ENCODE measurements around the gene UCHL3.
"Not testable (repeated sequence)": the region's sequence is repeated elsewhere in the genome, so short reads cannot be mapped to it uniquely, and the experiment has no call there.

Gene UCHL3

DNA sequence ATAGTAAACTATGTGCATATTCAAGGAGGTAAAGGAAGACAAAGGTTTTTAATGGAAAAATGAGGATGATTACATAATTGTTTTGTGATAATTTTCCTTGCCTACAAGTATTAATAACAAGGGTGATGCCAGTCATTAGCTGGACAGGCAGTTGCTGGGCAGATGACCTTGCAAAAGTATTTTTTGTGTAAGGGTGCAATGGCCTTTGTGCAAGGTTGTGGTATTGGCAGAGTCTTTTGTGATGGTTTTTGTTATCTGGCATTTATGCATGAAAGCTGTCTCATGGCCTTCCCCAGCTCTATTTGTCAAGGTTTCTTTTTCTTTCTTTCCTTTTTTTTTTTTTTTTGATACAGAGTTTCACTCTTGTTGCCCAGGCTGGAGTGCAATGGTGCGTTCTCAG is 7.6 kb upstream of the UCHL3 start:
- H3K27me3 ChIP-seq: no peaks in the 10 kb centered on the region
- H3K4me1 ChIP-seq: peaks cover 0 to 3% (median 1%) of the 10 kb centered on the region in 4 donors
- no peak overlapping the region for H3K4me3 ChIP-seq
- intact Hi-C loops (cut with DNase I; ENCODE audit: low total_unique reads): no loop called here
- no peak overlapping the region for H3K27ac ChIP-seq
- no peaks in the 10 kb centered on the region for H3K9me3 ChIP-seq
- TF ChIP-seq, protein P1, sequence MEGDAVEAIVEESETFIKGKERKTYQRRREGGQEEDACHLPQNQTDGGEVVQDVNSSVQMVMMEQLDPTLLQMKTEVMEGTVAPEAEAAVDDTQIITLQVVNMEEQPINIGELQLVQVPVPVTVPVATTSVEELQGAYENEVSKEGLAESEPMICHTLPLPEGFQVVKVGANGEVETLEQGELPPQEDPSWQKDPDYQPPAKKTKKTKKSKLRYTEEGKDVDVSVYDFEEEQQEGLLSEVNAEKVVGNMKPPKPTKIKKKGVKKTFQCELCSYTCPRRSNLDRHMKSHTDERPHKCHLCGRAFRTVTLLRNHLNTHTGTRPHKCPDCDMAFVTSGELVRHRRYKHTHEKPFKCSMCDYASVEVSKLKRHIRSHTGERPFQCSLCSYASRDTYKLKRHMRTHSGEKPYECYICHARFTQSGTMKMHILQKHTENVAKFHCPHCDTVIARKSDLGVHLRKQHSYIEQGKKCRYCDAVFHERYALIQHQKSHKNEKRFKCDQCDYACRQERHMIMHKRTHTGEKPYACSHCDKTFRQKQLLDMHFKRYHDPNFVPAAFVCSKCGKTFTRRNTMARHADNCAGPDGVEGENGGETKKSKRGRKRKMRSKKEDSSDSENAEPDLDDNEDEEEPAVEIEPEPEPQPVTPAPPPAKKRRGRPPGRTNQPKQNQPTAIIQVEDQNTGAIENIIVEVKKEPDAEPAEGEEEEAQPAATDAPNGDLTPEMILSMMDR (IDR thresholded peaks at IDR 0.05): no peak
- no peak for DNase-seq
- H3K36me3 ChIP-seq: no peaks in the 10 kb centered on the region

DNA sequence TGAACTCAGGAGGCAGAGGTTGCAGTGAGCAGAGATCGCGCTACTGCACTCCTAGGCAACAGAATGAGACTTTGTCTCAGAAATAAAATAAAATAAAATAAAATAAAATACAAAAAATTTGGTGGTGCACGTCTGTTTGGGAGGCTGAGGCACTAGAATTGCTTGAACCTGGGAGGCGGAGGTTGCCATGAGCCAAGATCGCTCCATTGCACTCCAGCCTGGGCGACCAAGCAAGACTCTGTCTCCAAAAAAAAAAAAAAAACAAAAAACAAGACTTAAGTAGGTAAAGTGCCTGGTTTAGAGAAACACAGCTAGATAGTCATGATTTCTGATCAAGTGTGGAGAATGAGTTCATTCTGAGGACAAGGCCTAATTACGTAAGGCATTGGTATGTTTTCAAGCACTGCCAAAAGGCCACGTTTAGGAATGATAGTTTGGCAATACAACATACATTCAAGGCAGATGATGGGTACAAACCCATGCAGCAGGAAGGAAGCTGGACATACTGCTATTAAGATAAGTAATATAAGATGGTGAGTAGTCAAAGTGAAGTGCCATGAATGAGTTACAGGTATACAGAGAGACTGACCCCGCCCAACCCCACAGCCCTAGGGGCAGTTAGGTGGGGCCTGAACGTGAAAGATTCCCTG is 4.8 kb upstream of the UCHL3 start:
- no peak for DNase-seq
- intact Hi-C loops (cut with DNase I; ENCODE audit: low total_unique reads): loop anchor here (5.0 kb wide), 1 partner anchor 173 kb away; no protein-coding TSS in a partner anchor

DNA sequence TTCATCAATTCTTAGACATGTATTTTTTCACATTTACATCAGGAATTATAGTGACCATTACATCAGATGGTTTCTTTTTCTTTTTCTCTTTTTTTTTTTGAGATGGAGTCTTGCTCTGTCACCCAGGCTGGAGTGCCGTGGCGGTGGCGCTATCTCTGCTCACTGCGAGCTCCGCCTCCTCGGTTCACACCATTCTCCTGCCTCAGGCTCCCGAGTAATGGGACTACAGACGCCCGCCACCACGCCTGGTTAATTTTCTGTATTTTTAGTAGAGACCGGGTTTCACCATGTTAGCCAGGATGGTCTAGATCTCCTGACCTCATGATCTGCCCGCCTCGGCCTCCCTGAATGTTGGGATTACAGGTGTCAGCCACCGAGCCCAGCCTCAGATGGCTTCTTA is 4.2 kb upstream of the UCHL3 start:
- not testable (repeated sequence) for H3K36me3 ChIP-seq, H3K4me1 ChIP-seq, H3K27ac ChIP-seq, DNase-seq, H3K4me3 ChIP-seq, H3K27me3 ChIP-seq, H3K9me3 ChIP-seq
- intact Hi-C loops (cut with DNase I; ENCODE audit: low total_unique reads): loop anchor here (5.0 kb wide), 1 partner anchor 173 kb away; no protein-coding TSS in a partner anchor

More for the DNA sequence above, 4.8 kb upstream of the UCHL3 start:
- no peaks in the 10 kb centered on the region for H3K27me3 ChIP-seq
- H3K36me3 ChIP-seq: no peaks in the 10 kb centered on the region
- peaks cover 0 to 5% (median 3%) of the 10 kb centered on the region in 4 donors for H3K4me1 ChIP-seq
- no peak overlapping the region for H3K4me3 ChIP-seq
- H3K9me3 ChIP-seq: no peaks in the 10 kb centered on the region
- TF ChIP-seq, protein P1 (IDR thresholded peaks at IDR 0.05): no peak
- H3K27ac ChIP-seq: no peak overlapping the region

DNA sequence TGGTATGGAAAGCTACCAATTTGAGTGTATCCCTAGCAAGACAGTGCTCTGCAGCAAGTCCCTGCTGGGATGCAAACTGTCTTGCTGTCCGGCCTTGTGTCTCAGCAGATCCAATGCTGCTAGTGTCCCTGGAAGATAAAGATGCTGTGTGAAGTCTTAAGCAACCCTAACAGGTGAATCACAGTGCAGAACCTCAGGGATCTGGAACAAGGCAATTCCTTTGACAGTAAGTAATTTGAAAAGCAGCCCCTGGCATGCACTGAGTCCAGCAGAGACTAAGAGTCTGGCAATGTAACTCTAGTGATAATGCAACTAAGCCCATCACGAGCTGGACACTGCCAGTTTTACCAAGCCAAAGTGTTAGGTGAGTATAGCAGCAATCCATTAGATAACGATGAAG is 1.7 kb upstream of the UCHL3 start:
- H3K4me3 ChIP-seq: no peak overlapping the region
- DNase-seq: no peak
- intact Hi-C loops (cut with DNase I; ENCODE audit: low total_unique reads): loop anchor here (5.0 kb wide), 1 partner anchor 176 kb away; no protein-coding TSS in a partner anchor

DNA sequence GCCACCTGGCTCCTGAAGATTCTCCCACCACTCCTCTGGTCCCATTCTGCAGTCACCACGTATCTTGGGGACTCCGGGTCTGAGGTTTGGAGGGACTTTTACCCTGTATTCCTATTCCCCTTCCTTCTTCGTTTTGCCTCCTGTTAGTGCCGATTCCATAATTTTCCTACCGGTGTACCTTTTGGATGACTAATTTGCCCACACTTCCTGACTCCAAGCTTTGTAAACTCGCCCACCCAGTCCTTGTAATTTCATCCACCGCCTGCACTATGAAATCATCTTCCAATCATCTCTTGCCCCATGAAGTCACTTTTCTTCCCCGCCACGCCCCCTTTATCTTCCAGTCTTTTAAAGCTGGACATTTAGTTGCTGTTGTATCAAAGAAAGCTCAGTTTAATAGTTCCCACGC is 572 bp downstream of the UCHL3 start:
- H3K27ac ChIP-seq: peak overlapping the region; percentile 68 to 72
- H3K4me1 ChIP-seq: peaks cover 0 to 16% (median 13%) of the 10 kb centered on the region in 4 donors
- H3K27me3 ChIP-seq: no peaks in the 10 kb centered on the region
- TF ChIP-seq, protein P1 (IDR thresholded peaks at IDR 0.05): no peak
- peak overlapping the region; percentile 70 to 92 for H3K4me3 ChIP-seq
- peaks cover 0 to 11% (median 2%) of the 10 kb centered on the region in 3 donors for H3K36me3 ChIP-seq
- H3K9me3 ChIP-seq: no peaks in the 10 kb centered on the region
- no peak for DNase-seq
- intact Hi-C loops (cut with DNase I; ENCODE audit: low total_unique reads): no loop called here

More for the DNA sequence above, 1.7 kb upstream of the UCHL3 start:
- H3K9me3 ChIP-seq: no peaks in the 10 kb centered on the region
- no peaks in the 10 kb centered on the region for H3K27me3 ChIP-seq
- no peak overlapping the region for H3K27ac ChIP-seq
- peaks cover 0 to 16% (median 13%) of the 10 kb centered on the region in 4 donors for H3K4me1 ChIP-seq
- no peaks in the 10 kb centered on the region for H3K36me3 ChIP-seq
- TF ChIP-seq, protein P1 (IDR thresholded peaks at IDR 0.05): no peak

DNA sequence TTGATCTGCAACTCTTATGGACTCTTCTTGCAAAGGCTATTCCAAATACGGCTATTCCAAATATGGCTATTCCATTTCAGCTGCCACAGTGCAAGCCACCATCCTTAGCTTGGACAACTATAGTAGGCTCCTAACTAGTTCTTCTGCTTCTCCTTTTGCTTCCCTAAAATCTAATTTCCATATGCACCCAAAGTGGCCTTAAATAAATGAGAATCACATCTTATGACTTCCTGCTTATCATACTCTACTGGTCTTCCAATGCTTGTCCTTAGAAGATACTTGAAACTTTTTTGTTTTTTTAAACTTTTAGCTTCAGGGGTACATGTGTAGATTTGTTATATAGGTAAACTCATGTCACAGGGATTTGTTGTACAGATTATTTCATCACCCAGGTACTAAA is 4.9 kb downstream of the UCHL3 start:
- Histone ChIP-seq H3K9me3 (no peaks in the 10 kb centered on the region), H3K27me3 (no peaks in the 10 kb centered on the region), H3K27ac (no peak overlapping the region), H3K4me3 (no peak overlapping the region), H3K36me3 (peaks cover 0 to 11% (median 2%) of the 10 kb centered on the region in 3 donors), H3K4me1 (peaks cover 0 to 21% (median 10%) of the 10 kb centered on the region in 4 donors)
- TF ChIP-seq, protein P1 (IDR thresholded peaks at IDR 0.05): no peak
- no peak for DNase-seq
- intact Hi-C loops (cut with DNase I; ENCODE audit: low total_unique reads): no loop called here
